HG02588 (cell line): ENCODE data around the gene MT1X.

Experiments
- ATAC-seq: cut with Tn5 transposase; IDR thresholded peaks from one replicate; pipeline ENCODE4 v1.9.1; 2021; ENCODE audit warnings: mild to moderate bottlenecking, moderate library complexity; ENCODE audit not compliant: unreplicated experiment

MT1X gene

GRCh38 chr16:56675685-56676210 lies 6.5 kb upstream of the MT1X start:
- no peak for ATAC-seq

GRCh38 chr16:56677474-56677873 lies 4.8 kb upstream of the MT1X start:
- no peak for ATAC-seq

DNA sequence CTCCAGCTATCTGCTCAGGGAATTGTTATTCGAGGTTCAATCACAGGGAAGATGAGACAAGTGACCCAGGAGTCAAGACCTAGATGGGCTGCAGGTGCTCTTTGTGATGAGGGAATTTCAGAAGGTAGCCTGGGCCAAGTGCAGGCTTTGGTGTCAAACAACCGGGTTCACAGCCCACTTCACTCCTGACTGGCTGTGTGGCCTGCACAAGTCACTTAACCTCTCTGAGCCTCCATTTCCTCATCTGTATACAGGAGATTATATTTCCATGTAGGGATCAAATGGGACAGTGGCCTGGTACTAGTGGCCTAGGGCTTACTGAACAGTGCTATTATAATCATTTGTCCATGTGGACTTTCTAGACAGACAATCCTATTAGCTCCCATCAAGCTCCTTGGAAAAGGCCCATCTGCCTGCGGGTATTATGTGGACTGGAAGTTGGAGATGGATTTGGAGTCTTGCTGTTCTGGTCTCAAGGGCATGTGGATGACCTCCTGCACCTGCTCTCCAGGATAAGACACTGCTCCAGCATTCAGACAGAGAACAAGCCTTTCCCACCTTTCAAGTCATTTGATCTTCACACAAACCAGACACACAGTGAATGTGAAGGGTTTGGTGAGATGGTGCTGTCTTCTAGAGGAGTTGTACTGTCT lies 3.1 kb upstream of the MT1X start:
- no peak for ATAC-seq

- no peak for ATAC-seq
These were observed 2.5 kb upstream of the MT1X start for GRCh38 chr16:56679818-56680217.

GRCh38 chr16:56682703-56683397 lies 580 bp downstream of the MT1X start:
- ATAC-seq: no peak

DNA sequence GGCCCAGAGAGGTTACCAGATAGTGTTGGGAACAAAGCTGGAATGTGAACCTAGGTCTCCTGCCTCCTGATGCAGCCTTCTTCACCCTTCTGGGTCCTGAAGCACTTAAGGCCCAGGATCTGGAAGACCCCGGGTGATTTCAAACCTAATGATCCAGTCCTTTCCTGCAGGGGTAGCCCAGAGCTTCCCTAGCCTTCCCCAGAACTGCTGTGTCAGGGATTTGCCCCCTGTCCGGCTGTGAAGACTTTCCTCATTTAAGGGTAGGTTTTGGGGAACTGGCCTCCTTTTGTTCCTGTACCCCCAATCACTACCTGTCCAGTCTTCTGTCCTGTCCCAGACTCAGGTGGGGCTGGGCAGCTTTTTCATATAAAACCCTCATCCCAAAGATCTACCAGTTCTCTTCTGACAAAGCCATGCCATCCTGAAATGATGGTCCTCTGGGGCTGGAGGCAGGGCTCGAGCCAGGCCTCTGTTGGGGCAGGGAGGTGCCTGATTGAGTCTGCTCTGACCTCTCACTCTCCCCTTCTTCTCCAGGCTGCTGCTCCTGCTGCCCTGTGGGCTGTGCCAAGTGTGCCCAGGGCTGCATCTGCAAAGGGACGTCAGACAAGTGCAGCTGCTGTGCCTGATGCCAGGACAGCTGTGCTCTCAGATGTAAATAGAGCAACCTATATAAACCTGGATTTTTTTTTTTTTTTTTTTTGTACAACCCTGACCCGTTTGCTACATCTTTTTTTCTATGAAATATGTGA lies 1.3 kb downstream of the MT1X start:
- ATAC-seq: no peak

DNA sequence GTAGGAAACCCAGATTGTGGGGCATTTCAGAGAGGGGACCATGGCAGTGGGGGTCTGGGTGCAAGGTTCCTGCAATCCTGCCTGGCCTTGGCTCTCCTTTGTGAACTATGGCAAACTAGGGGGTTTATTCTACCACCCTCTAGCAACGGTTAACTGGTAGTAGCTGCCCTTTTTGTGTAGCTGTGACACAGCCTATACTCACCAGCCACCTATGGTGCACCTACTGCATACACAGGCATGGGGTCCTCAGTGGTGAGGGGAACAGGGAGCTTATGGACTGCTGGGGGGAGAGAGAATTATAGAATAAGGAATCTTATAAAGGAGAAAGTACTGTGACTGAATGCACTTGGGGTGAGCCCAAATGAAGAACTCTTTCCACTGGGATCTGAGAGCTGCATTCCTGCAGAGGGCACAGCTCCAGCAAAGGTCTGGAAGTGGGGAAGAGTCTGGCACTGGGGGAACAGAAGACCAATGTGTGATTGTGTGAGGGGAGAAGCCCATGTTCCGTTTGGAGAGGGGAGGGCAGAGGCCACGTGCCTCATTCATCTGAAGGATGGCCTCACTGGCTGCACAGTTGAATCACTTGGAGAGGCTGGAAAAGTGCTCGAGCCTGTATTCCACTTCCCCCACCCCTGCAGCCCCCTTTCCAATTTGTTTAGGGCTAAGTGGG lies 2.1 kb downstream of the MT1X start:
- ATAC-seq: no peak

- ATAC-seq: no peak
These were observed 2.8 kb downstream of the MT1X start for GRCh38 chr16:56684926-56685590.

DNA sequence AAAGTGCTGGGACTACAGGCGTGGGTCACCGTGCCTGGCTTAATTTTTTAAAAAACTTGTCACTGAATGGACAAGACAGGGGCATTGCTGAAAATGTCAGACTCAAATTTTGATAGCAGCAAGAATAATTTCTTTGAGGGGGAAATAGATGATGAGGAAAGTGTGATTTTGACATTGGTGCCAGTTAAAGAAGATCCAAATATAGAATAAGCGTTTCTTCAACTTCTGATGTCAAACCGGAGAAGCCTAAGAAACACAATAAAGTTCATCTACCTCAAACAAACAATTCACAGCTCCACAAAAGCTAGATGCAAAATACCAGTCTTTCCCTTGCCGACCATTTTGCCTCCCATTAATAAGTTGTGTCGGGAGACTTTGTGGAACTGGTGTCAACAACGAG lies 4.5 kb downstream of the MT1X start:
- no peak for ATAC-seq

GRCh38 chr16:56688762-56689161 lies 6.5 kb downstream of the MT1X start:
- ATAC-seq: no peak

GRCh38 chr16:56689171-56689570 lies 6.9 kb downstream of the MT1X start:
- no peak for ATAC-seq

DNA sequence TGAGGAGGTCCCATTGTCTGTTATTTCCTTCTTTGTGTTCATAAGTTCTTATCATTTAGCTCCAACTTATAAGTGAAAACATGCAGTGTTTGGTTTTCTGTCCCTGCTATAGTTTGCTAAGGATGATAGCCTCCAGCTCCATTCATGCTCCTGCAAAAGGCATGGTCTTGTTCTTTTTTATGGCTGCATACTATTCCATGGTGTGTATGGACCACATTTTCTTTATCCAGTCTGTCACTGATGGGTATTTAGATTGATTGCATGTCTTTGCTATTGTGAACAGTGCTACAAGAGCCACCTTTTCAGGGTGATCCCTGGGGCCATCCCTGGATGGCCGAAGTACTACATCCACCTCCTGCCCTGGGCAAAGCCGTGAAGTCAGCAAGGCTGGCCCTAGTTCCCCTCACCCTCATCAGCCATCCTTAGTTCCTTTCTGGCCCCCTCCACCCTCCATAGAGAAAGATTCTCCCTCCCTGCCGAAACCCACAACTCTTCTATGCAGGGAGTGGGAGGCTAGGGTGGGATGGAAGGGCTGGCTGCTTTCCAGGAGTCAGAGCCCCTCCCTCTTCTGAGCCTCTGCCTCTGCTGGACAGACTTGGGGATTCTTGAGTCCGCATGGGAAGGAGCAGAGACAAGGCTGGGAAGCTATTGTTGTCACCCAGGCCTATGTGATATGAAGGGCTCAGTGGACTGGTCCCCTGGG lies 8.3 kb downstream of the MT1X start:
- ATAC-seq: no peak

- no peak for ATAC-seq
These were observed 9.6 kb downstream of the MT1X start for GRCh38 chr16:56691885-56692284.

- ATAC-seq: no peak
These were observed 13.0 kb downstream of the MT1X start for GRCh38 chr16:56695246-56695645.

- ATAC-seq: no peak
These were observed 15.3 kb downstream of the MT1X start for GRCh38 chr16:56697456-56698155.

GRCh38 chr16:56700195-56700594 lies 17.9 kb downstream of the MT1X start:
- no peak for ATAC-seq

DNA sequence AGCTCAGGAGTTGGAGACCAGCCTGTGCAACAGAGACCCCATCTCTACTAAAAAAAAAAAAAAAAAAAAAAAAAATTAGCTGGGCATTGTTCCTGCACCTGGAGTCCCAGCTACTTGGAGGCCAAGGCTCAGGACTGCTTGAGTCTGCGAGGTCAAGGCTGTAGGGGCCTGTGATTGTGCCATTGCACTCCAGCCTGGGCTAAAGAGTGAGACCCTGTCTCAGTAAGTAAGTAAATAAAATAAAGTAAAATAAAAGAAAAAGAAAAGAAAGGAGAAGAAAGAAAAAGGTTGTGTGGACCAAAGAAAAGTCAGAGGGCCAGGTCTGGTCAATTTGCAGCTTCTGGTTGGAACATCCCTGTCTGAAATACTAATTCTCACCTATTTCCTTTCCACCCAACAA lies 18.4 kb downstream of the MT1X start:
- no peak for ATAC-seq

GRCh38 chr16:56701534-56701933 lies 19.3 kb downstream of the MT1X start:
- no peak for ATAC-seq

- no peak for ATAC-seq
These were observed 20.6 kb downstream of the MT1X start for GRCh38 chr16:56702836-56703235.
